NCI-H2227 (cell line): ENCODE data around the gene SETBP1.

ENCODE experiments used
- DNase-seq: peaks from one replicate; lab custom pipeline; 2025; ENCODE audit not compliant: unreplicated experiment; lab: John Stamatoyannopoulos, UW

The SETBP1 gene

DNA sequence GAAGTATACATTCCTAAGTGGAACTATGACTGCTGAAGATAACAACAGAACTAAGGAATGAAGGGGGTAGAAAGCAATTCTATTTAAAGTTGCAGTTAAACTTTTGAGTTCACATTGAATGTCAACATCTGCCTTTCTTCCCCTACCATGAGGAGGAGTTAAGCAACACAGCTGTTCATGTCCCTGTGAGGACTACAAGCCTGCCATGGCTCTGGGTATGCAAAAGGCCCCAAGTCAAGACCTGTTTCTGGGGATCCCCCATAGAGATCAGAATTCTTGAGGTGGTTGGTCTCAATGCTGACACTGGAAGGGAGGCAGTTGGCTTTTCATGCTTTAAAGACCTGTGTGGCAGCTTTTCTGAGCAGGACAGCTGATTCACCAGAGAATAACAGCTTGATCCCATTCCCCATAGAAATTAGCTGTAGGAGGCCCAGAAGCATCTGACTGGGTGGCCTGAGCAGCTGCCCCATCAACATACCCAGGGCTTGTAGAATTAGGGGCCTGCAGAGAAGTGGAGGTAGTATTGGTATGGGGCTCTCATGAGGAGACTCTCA lies 131.0 kb downstream of the SETBP1 start:
- no peak for DNase-seq

DNA sequence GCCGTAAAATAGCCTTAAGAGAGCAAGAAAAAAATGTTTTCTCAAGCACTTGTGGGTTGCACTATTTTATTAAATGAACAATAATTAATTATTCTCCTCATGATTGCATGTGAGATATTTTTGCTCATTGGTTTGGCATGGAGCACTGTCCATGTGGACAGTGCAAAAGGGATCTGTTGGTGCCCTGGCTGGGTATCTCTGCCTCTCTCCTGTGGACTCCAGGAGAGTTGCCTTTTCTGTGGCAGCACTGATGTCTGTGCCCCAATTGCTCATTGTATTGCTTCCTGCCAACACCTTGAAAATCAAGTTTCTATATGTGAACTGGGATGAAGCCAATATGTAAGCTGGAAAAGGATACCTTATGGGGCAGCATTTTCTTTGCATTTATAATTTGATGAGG lies 131.7 kb downstream of the SETBP1 start:
- DNase-seq: no peak

DNA sequence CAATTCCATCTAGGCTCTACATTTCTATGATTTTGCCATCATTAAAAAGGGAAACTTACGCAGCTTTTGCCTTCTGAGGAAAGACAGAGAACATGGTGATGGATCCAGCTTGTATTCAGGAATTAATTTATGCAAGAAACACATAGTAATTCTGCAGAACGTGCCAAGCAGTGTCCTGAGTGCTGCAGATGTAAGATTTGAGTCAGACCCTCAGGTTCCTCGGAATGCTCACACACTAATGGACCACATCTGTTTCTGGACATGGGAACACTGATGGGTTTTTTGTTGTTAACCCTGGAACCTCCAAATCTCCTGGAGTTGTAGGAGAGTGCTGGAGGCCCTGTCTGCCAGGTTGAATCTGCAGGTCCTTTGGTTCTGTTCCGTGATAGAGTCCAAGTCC lies 132.9 kb downstream of the SETBP1 start:
- no peak for DNase-seq

- DNase-seq: no peak
These were observed 134.4 kb downstream of the SETBP1 start for GRCh38 chr18:44815108-44815507.

- DNase-seq: peak; percentile 68
These were observed 135.4 kb downstream of the SETBP1 start for GRCh38 chr18:44816050-44816449.

- DNase-seq: peak; percentile 67
These were observed 135.8 kb downstream of the SETBP1 start for GRCh38 chr18:44816477-44816876.

DNA sequence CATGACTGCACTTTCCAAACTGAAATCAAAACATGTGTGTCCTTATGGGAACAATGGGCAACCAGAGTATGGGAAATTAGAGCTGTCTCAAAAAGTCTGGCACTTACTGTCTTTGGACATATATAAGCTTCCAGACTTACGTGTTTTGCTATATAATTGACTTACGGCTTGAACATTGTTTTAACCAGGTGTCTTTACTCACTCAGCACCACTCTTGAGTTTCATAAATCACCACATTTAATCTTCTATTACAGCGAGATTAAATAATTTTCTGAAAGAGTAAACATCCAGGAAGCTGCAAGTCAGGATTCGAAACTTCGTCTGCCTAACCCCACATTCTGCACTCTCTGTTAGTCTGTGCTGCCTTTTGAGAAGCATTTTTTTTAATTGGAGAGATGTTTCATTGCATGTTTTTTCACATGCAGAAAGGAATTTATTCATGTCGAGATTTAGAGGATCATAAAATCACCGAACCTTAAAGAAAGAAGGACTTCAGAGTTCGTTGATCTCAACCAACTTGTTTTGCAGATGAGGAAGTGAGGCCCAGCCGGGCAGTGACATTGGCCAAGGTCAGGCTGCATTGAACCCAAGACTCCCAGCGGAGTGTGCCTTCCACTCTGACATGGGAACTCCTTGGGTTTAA lies 137.3 kb downstream of the SETBP1 start:
- DNase-seq: no peak

GRCh38 chr18:44818668-44819403 lies 138.1 kb downstream of the SETBP1 start:
- DNase-seq: no peak

DNA sequence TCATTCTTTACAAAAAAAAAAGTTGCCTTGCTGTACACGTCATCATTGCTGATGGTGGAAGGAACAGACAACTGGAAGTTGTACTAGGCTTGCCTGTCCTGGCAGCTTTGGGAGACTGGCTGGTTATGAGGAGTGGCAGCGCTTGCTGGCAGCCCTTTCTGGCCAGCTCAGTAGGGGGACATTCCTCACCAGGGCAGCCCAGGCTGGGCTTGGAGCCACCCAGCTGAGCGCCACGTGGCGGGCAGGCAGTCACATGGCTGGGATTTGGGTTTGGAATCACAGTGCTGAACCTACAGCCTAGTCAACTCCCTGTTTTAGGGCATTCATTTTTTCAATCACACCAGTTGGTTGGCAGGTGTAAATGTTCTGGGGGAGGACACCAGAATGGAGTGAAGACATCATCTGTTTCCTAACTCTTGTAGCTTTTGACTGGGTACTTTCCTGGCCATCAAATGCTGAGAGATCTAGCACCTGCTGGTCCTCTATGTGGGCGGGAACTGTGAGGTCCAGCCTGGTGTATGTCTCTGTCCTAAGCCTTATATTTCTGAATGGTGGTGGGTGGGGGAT lies 139.3 kb downstream of the SETBP1 start:
- no peak for DNase-seq

GRCh38 chr18:44821924-44822323 lies 141.2 kb downstream of the SETBP1 start:
- DNase-seq: no peak

DNA sequence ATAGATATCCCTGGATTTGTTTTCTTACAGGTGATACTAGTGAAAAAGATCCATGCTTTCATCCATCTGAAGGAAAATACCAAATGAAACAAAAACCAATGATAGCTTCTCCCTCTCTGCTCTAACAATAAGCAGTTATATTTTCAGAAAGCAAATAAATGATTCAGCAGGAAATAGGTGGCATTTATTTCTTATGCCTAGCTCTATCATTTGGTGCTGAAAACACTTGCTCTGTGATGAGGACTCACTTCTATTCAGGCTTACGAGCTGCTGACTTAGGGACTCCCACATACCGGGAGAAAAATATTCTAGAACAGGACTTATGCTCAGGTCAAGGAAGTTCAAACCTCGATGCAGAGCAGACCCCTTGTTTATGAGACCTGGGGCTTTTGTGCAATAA lies 142.6 kb downstream of the SETBP1 start:
- DNase-seq: no peak

GRCh38 chr18:44823782-44824181 lies 143.1 kb downstream of the SETBP1 start:
- no peak for DNase-seq

GRCh38 chr18:44824884-44825283 lies 144.2 kb downstream of the SETBP1 start:
- DNase-seq: no peak

DNA sequence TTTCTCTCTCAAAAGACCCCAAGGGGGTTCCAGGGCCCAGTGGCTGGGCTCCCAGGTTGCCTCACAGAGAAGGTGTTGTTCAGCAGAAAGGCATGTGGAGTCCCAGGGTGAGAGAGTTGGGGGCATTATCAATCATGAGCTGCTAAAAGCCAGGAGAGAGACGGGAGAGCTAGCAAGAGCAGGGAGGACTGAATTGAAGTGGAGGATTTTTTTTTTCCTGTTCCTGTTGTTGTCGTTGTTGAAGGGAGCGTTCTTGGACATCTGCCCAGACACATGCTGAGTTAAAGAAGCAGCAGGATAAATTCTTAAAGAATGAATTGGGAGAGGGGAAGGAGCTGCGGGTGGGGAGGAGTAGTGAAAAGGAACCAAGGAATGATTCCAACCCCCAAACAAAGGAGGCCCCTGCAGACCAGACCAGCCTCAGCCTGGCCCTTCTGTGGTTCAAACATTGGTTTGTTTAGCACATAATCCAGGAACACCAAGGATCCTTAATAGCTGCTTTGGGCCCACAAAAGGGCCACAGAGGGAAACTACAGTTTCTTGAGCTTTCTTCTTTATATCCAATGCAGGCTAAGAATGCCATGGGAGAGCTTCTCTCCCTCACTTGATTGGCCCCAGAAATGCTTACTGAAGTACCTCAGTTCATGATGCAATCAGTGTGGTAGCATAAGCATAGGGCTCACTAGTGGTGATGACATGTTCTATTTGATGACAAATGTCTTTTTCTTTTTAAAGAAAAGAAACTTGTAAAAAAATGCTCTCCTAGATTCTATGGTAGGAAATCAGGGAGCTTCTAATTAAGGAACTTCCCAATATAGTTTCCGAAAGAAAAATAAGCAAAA lies 146.0 kb downstream of the SETBP1 start:
- DNase-seq: peak; percentile 87

GRCh38 chr18:44828080-44828479 lies 147.4 kb downstream of the SETBP1 start:
- DNase-seq: no peak

GRCh38 chr18:44830581-44830980 lies 149.9 kb downstream of the SETBP1 start:
- DNase-seq: no peak

DNA sequence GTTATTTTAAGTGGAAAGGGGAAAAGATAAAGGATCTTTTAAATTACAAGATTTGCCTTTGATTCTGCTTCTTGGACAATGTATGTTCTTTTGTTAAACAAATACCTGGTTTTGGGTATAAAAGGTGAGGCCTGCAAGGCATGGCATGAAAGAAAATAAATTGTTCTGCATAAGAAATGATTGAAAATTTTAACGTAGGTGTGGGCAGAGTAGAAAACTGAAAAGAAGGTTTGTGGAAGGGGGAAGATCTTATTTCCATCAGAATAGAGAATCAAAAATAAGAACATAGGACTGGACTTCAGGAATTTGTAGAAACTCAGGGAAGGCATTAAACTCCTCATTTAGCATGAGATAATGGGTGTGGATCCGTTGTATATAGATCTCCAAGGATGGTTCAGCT lies 153.1 kb downstream of the SETBP1 start:
- DNase-seq: no peak

DNA sequence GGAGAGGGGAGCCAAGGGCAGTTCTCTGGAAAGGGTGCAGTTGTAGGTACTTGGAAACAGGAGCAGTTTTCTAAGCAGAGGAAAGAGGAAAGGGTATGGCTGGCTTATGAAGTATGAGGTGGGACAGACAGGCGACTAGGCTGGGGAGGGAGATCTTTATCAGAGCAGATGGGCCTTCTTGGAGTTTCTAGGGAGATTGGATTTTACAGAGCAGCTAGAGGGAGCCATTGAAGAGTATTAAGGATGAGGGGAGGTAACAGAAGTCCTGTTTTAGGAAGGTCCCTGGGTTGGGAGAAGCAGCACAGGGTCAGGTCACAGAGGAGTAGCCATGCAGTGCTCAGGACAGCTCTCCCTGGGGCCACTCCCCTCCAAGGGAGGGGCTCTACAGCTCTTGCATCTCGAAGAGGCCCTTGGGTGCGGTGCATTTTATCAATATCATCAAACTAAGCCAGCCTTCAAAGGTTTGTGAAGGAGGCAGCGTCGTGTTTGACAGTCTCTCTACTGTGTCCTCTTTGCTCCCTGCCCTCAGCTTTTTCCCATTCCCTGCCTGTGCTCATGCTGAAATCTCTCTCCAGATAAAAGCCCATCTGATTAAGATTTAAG lies 154.3 kb downstream of the SETBP1 start:
- no peak for DNase-seq

GRCh38 chr18:44835703-44836102 lies 155.0 kb downstream of the SETBP1 start:
- no peak for DNase-seq

DNA sequence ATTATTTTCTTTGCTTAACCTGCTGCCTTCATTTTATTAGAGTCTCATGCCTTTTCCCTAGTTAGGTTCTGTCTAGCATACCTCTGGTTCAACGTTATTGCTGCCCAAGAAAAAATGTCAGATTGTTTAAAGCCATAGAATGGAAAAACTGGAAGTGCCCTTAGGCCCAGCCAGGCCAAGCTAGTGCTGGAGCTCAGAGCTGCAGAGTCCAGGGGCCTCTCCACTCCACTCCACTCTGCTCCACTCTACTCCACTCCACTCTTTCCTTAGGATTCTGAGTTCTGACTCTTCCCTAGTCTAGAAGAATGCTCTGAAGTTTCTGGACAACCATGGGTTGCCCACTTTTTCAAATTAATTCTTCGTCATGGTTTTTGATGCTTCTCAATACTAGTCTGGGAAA lies 155.6 kb downstream of the SETBP1 start:
- DNase-seq: no peak
